Endothelial cell of umbilical vein (primary cell): ENCODE results near the gene SMARCAD1.

Source experiments
- CTCF ChIP-seq, 2 donors: IDR thresholded peaks; 1 replicate in 1 of 2; 2 replicates in 1 of 2; pipeline ENCODE4 v1.5.1; 2011; ENCODE audit warnings: low read length in 2 of 2, mild to moderate bottlenecking in 2 of 2, moderate library complexity in 2 of 2, control low read depth in 1 of 2, inconsistent platforms in 1 of 2, low read depth in 1 of 2; ENCODE audit not compliant: insufficient read depth in 1 of 2; ENCODE audit errors: extremely low read depth in 1 of 2
- GATA2 ChIP-seq: IDR thresholded peaks from 2 replicates; pipeline ENCODE4 v1.7.0; 2011; ENCODE audit warnings: low read depth, mild to moderate bottlenecking, moderate library complexity, mixed read lengths, low read length; ENCODE audit not compliant: insufficient read length, insufficient read depth
- MAX ChIP-seq: IDR thresholded peaks from 2 replicates; pipeline ENCODE4 v1.6.1; 2011; ENCODE audit not compliant: insufficient read depth, insufficient read length
- MYC ChIP-seq: IDR thresholded peaks from one replicate; pipeline ENCODE4 v1.6.1; 2011; ENCODE audit warnings: mild to moderate bottlenecking, low read depth, low read length
- POLR2A ChIP-seq: IDR thresholded peaks from 2 replicates; pipeline ENCODE4 v1.6.1; 2012; ENCODE audit warnings: low read depth, mild to moderate bottlenecking, control low read depth, low read length
- POLR2AphosphoS5 ChIP-seq: IDR thresholded peaks from 2 replicates; pipeline ENCODE4 v1.6.1; 2012; ENCODE audit warnings: low read depth, mild to moderate bottlenecking, control low read depth, low read length, moderate library complexity; ENCODE audit not compliant: insufficient read depth

GRCh38 chr4:94332983-94333590, 125.4 kb downstream of the SMARCAD1 start:
- TF ChIP-seq POLR2A (no peak), GATA2 (no peak), CTCF (IDR thresholded peaks at IDR 0.05; ENCODE audit: extremely low read depth in 1 of 2, insufficient read depth in 1 of 2, low read depth in 1 of 2, low read length in 2 of 2) (peak in 1 of 2 donors; percentile 32), MYC (no peak), POLR2AphosphoS5 (no peak), MAX (no peak)
